ENCODE measurements around the gene CNTLN.

- TF ChIP-seq CTCF (conservative IDR thresholded peaks at IDR 0.05 in 1 of 2, IDR thresholded peaks at IDR 0.05 in 1 of 2; ENCODE audit: low read depth in 1 of 2, low read length in 2 of 2), result no peak
- TF ChIP-seq EZH2 (IDR thresholded peaks at IDR 0.05; ENCODE audit: low read length, missing control alignments), result no peak
Observed at GRCh38 chr9:17437813-17438212, 303.0 kb downstream of the CNTLN start.
